Medulla oblongata (tissue), 1 donor: ENCODE measurements around the gene DDX43.
A peak's percentile ranks its signal among the peaks of the same experiment; 100 is the strongest.
"Not testable (repeated sequence)": the region's sequence is repeated elsewhere in the genome, so short reads cannot be mapped to it uniquely, and the experiment has no call there.

Experiments
- DNase-seq: peaks from one replicate; pipeline ENCODE4 v3.0.0-alpha.2; 2015; ENCODE audit errors: extremely low spot score

DDX43 gene

GRCh38 chr6:73388800-73389512 is 5.7 kb upstream of the DDX43 start:
- DNase-seq: peak; percentile 56

GRCh38 chr6:73389854-73390253 is 4.8 kb upstream of the DDX43 start:
- no peak for DNase-seq

- DNase-seq: no peak
Observed at GRCh38 chr6:73391675-73392074, 3.0 kb upstream of the DDX43 start.

GRCh38 chr6:73392188-73392587 is 2.4 kb upstream of the DDX43 start:
- DNase-seq: not testable (repeated sequence)

- DNase-seq: no peak
Observed at GRCh38 chr6:73393278-73393677, 1.4 kb upstream of the DDX43 start.

GRCh38 chr6:73395875-73396274 is 1.2 kb downstream of the DDX43 start:
- no peak for DNase-seq

- no peak for DNase-seq
Observed at GRCh38 chr6:73400656-73401055, 6.0 kb downstream of the DDX43 start.

- no peak for DNase-seq
Observed at GRCh38 chr6:73409395-73409794, 14.8 kb downstream of the DDX43 start.

- no peak for DNase-seq
Observed at GRCh38 chr6:73413102-73413501, 18.5 kb downstream of the DDX43 start.

GRCh38 chr6:73418081-73418741 is 23.6 kb downstream of the DDX43 start:
- no peak for DNase-seq

GRCh38 chr6:73421534-73421933 is 26.9 kb downstream of the DDX43 start:
- no peak for DNase-seq

GRCh38 chr6:73435236-73435635 is 40.6 kb downstream of the DDX43 start:
- DNase-seq: no peak

- no peak for DNase-seq
Observed at GRCh38 chr6:73443555-73443954, 48.9 kb downstream of the DDX43 start.

- DNase-seq: peak; percentile 40
Observed at GRCh38 chr6:73451223-73452106, 56.8 kb downstream of the DDX43 start.

- DNase-seq: peak; percentile 86
Observed at GRCh38 chr6:73452107-73452461, 57.5 kb downstream of the DDX43 start, which contains the start of gene CGAS. TSS of gene CGAS (minus strand) at chr6:73452297. CDS start at chr6:73452181, 116 bp downstream.

- no peak for DNase-seq
Observed at GRCh38 chr6:73455865-73456629, 61.4 kb downstream of the DDX43 start.

GRCh38 chr6:73459474-73459873 is 64.8 kb downstream of the DDX43 start:
- DNase-seq: not testable (repeated sequence)

GRCh38 chr6:73460056-73460455 is 65.4 kb downstream of the DDX43 start:
- peak; percentile 67 for DNase-seq

GRCh38 chr6:73461537-73462350 is 67.1 kb downstream of the DDX43 start, which contains the start of gene MTO1:
TSS of gene MTO1 (plus strand) at chr6:73461737. CDS start at chr6:73461855, 118 bp downstream.
- DNase-seq: peak; percentile 96
